Type B pancreatic cell (in vitro differentiated cells): ENCODE measurements around the gene WDR38. TPM values are rescaled to one million over a fixed set of nuclear protein-coding genes. Genes with fewer than 3 reads are reported as not detected.
A peak's percentile ranks its signal among the peaks of the same experiment; 100 is the strongest.

Experiments used
- DNase-seq: peaks from one replicate; pipeline ENCODE4 v3.0.0; 2021; ENCODE audit warnings: mixed read lengths; ENCODE audit not compliant: unreplicated experiment; ENCODE audit errors: extremely low spot score
- H3K27ac Mint-ChIP-seq: 2 replicates; pipeline ENCODE4 v1.8.0; 2021; ENCODE audit warnings: mild to moderate bottlenecking, mixed read lengths
- H3K27me3 Mint-ChIP-seq: 2 replicates; pipeline ENCODE4 v1.8.0; 2021; ENCODE audit warnings: mixed read lengths
- H3K36me3 Mint-ChIP-seq: 2 replicates; pipeline ENCODE4 v1.8.0; 2021; ENCODE audit warnings: mixed read lengths
- H3K4me1 Mint-ChIP-seq: one replicate; pipeline ENCODE4 v1.8.0; 2021; ENCODE audit warnings: mixed read lengths; ENCODE audit not compliant: unreplicated experiment
- H3K4me3 Mint-ChIP-seq: 2 replicates; pipeline ENCODE4 v1.8.0; 2021; ENCODE audit warnings: mild to moderate bottlenecking, mixed read lengths
- H3K9me3 Mint-ChIP-seq: 2 replicates; pipeline ENCODE4 v1.8.0; 2021; ENCODE audit warnings: mixed read lengths
- total RNA-seq: library from RNA; stranded (reverse); gene quantifications from 2 replicates; pipeline ENCODE4 v1.2.1, GENCODE V29; 2021; ENCODE audit warnings: low replicate concordance
- TF ChIP-seq, protein P1 (sequence below): fragments of 200-600 bp; sonication (generic); conservative IDR thresholded peaks from 2 replicates; pipeline ENCODE4 v1.5.0; 2021; ENCODE audit warnings: antibody characterized with exemption, mild to moderate bottlenecking

WDR38 gene
- total RNA-seq, 1 donor from 2014 or later: 0.75 TPM

DNA sequence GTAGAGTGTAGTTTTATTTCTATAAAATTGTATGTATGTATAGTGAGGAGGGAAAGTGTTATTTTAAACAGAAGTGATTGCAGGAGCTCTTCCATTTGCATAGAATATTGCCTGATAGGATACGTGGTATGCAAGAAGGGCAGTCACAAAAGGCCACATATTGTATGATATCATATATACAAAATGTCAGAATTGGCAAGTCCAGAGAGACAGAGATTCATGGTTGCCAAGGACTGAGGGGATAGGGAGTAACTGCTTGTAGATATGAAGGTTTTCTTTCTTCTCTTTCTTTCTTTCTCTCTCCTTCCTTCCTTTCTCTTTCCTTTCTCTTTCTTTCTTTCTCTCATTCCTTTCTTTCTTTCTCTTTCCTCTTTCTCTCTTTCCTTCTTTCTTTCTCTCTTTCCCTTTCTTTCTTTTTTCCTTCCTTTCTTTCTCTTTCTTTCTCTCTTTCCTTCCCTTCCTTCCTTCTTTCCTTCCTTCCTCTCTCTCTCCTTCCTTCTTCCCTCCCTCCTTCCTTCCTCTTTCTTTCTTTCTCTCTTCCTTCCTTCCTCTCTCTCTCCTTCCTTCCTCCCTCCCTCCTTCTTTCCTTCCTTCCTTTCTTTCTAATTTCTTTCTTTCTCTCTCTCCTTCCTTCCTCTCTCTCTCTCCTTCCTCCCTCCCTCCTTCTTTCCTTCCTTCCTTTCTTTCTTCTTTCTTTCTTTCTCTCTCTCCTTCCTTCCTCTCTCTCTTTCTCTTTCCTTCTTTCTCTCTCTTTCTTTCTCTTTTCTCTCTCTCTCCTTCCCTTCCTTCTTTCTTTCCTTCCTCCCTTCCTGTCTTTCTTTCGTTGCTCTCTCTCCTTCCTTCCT is 24.5 kb upstream of the WDR38 start:
- no peak for DNase-seq
- Mint-ChIP-seq H3K4me1 (no peaks in the 10 kb centered on the region), H3K36me3 (no peaks in the 10 kb centered on the region), H3K27ac (no peak overlapping the region), H3K9me3 (no peaks in the 10 kb centered on the region), H3K4me3 (no peak overlapping the region), H3K27me3 (no peaks in the 10 kb centered on the region)
- TF ChIP-seq, protein P1, sequence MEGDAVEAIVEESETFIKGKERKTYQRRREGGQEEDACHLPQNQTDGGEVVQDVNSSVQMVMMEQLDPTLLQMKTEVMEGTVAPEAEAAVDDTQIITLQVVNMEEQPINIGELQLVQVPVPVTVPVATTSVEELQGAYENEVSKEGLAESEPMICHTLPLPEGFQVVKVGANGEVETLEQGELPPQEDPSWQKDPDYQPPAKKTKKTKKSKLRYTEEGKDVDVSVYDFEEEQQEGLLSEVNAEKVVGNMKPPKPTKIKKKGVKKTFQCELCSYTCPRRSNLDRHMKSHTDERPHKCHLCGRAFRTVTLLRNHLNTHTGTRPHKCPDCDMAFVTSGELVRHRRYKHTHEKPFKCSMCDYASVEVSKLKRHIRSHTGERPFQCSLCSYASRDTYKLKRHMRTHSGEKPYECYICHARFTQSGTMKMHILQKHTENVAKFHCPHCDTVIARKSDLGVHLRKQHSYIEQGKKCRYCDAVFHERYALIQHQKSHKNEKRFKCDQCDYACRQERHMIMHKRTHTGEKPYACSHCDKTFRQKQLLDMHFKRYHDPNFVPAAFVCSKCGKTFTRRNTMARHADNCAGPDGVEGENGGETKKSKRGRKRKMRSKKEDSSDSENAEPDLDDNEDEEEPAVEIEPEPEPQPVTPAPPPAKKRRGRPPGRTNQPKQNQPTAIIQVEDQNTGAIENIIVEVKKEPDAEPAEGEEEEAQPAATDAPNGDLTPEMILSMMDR: no peak

DNA sequence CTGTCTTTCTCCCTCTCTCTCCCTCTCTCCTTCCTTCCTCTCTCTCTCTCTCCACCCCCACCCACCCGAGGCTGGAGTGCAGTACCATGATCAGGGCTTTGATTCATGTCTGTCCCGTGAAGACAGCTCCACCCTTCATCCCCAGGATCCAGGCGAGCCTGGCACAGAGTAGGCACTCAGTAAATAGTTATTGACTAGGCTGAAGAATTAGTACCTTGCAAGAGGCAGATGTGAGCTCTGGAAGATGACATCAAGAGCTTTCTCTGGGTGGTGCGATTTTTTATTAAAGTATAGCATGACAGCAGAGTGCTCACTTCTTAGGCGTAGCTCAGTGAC is 24.0 kb upstream of the WDR38 start:
- DNase-seq: no peak
- no peaks in the 10 kb centered on the region for H3K9me3 Mint-ChIP-seq
- TF ChIP-seq, protein P1: no peak
- no peak overlapping the region for H3K4me3 Mint-ChIP-seq
- peaks cover 2% of the 10 kb centered on the region for H3K4me1 Mint-ChIP-seq
- no peaks in the 10 kb centered on the region for H3K36me3 Mint-ChIP-seq
- H3K27ac Mint-ChIP-seq: no peak overlapping the region
- no peaks in the 10 kb centered on the region for H3K27me3 Mint-ChIP-seq

DNA sequence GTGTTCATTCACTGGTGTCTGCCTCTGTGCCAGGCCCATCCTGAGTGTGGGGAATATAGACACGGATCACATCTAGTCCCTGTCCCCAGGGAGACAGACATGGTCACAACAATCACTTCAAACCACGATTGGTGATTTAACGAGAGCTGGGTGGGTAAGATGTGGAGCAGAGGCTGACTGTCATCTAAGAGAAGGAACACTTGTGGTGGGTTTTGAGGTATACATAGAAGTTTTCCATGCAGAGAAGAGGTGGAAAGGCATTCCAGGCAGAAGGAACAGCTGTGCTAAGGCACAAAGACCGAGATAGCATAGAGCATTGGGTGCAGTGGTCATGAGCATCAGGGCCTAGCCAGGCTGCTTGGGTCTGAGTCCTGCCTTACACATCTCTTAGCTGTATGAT is 22.7 kb upstream of the WDR38 start:
- H3K4me3 Mint-ChIP-seq: no peak overlapping the region
- no peak for DNase-seq
- no peaks in the 10 kb centered on the region for H3K36me3 Mint-ChIP-seq

DNA sequence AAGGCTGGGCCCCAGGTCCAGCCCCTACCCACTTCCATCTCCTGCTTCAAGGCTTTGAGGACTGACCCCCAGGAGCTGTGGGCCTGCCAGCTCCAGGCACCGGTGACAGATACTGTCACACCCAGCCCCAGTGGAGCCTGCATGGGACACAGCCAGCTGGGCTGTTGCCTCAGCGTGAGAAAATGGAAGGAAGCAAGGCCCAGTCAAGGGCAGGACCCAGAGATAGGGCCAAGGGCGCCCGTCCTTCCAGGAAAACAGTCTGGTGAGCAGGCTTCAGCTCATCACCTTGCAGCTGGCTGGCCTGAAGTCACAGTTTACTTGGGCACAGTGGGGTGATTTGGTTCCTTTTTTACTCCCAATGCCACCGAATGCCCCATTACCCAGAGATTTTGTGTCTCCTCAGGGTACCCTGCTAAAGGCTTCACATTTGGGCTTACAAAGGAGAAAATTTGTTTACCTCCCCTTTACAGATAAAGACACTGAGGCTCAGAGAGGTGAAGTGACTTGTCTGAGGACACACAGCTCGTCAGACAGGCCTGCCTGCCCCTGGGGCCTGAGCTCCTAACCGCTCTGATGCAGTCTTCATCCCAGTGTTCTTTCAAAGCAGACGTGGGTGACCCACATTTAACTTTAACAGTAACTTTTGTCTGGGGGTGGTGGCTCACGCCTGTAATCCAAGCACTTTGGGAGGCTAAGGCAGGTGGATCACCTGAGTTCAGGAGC is 21.5 kb upstream of the WDR38 start:
- peaks cover 16% of the 10 kb centered on the region for H3K4me1 Mint-ChIP-seq
- no peak overlapping the region for H3K4me3 Mint-ChIP-seq
- no peaks in the 10 kb centered on the region for H3K36me3 Mint-ChIP-seq
- DNase-seq: no peak
- TF ChIP-seq, protein P1: no peak
- H3K27ac Mint-ChIP-seq: no peak overlapping the region
- no peaks in the 10 kb centered on the region for H3K27me3 Mint-ChIP-seq
- no peaks in the 10 kb centered on the region for H3K9me3 Mint-ChIP-seq

More for the DNA sequence above, 22.7 kb upstream of the WDR38 start:
- TF ChIP-seq, protein P1: no peak
- H3K27me3 Mint-ChIP-seq: no peaks in the 10 kb centered on the region
- peaks cover 13% of the 10 kb centered on the region for H3K4me1 Mint-ChIP-seq
- H3K27ac Mint-ChIP-seq: no peak overlapping the region
- H3K9me3 Mint-ChIP-seq: no peaks in the 10 kb centered on the region

DNA sequence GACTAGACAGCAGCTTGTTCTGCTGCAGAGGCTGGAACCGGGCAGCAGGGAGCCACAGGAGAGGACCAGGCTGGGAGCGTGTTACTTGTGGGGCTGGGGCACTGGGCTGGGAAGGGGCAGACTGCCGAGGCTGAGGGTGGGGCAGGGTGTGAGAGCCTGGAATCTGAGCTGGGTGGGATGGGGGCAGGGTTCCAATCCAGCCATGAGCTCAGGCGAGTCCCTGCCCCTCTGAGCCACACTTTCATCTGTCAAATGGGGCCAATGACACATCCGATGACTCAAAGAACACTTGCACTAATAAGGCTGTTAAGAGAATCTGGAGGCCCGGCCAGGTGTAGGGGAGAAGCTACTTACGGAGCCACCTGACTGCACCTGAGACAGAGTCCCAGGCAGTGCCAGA is 18.7 kb upstream of the WDR38 start:
- Mint-ChIP-seq H3K4me3 (no peak overlapping the region), H3K9me3 (no peaks in the 10 kb centered on the region), H3K27ac (peak overlapping the region; percentile 82), H3K4me1 (peaks cover 16% of the 10 kb centered on the region), H3K36me3 (no peaks in the 10 kb centered on the region), H3K27me3 (no peaks in the 10 kb centered on the region)
- TF ChIP-seq, protein P1: no peak
- no peak for DNase-seq
